DMS53 (cell line): Measurements from ENCODE around the gene ICAM2.

ENCODE experiments used
- DNase-seq: peaks from one replicate; lab custom pipeline; 2025; lab: John Stamatoyannopoulos, UW

The ICAM2 gene

DNA sequence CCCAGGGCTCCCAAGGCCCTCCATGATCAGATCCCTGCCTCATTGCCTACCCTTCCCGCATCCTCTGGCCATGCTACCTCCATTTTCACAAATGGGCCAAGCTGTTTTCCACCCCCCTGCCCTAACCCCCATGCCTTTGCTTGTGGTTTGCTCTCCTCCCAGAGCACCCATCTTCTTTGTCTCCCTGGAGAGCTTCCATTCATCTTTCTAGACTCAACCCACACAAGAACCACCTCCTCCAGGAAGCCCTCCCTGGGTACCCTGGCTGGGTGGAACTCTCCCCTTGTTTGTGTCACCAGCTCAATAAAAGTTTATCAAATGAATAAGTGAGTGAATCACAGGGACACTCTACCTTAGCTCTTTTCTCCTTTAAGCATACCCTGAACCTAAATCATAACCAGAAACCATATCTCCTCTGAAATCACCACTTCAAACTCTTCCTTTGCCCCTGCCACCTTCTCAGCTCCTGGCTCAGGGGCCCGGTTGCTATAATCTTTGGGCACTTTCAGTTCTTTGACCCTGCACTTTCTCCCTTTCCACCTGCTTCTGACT, 44.8 kb downstream of the ICAM2 start:
- no peak for DNase-seq

DNA sequence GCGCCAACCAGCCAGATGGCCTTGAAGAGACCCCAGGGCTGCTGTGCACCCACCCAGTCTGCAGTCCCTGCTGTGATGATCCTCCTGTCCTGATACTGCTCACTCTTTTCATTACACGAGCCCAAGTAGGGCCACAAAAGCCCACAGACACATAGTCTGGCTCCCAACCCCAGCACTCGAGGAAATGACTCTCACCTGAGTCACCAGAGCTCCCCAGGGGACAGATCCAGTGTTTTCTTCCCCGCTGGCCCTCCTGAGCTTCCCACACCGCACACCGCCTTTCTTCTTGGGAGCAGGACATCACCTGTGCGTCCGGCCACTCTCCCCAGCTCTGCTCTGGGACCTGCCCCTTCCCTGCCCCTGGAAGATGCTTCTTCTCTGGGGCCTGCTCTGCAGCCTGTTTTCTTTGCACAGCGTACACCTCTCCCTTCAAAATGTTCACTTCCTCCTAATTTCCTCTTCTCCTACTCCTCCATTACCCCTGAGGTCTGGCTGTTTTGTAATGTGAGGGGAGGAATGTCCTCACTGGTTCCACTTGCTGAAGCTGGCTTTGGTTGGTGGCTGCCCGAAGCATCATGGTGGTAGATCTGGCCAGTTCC, 45.7 kb downstream of the ICAM2 start:
- DNase-seq, result peak; percentile 57

DNA sequence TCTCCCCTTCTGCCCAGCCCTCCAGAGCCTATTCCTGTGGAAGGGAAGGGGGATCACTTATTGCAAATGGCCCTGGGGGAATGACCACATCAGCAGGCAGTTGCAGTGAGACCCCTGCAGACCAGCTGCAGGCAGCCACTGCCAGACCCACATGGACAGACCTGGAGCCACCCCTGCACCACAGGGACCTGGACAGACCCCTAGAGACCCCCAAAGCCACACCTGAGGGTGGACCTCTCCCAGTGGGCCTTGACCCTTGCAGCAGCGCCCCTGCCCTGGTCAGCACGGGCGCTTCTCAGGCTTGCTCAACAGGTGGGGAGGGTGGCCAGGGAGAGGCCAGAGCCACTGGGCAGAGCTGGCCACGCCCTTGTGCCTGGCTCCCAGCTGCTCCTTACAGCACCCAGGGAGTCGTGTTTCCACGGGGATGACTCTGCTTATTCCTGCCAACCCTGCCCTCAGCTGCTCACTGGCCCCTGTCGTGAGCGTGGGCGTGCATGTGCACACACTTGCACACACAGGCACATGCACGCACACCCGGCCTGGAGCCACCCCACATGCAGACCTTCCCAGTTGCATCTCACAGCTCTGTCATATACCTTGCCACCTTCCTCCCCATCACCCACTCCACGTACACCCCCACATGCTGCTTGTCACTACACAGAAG, 46.4 kb downstream of the ICAM2 start:
- DNase-seq, result peak; percentile 71

DNA sequence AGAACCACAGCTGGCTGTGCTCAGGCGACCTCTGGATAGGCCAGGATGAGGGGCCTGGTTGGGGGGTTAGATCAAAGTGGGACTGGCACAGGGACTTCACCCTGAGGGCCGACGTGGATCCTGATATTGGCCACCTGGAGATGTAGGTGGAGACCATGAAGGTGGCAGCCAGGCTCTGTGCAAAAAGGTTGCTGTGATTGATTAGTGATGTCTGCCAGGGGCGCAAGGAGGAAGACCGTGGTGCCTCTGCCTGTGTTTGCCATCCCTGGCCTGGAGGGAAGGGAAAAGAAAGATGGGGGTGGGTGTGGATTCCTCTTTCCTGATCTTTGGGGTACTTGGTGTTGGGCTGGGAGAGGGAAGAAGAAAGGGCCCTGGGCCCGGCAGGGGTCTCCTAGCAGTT, 47.2 kb downstream of the ICAM2 start:
- DNase-seq, result no peak

DNA sequence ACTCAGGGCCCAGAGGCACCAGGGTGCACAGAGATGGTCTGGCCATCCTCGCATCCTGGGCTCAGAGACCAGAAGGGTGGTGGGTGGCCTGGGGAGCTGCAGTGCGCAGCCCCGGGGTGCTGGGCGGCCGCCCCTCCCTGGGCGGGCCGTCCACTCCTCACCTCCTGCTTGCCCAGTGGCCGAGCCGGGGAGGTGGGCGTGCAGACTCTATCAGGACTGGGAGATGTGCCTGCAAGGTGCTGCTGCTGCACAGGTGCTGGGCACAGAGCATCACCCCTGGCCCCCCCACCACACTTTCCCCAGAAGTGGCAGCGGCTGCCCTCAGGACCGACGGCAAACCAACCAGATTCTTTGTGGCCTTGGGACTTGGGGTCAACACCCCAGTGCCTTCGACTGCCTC, 47.6 kb downstream of the ICAM2 start, which contains the start of gene SCN4A:
Gene SCN4A, minus strand, starts transcription at position 123 of the 400 bp plus-strand sequence. Its CDS starts 77 bp downstream, at position 46.
- DNase-seq, result no peak

DNA sequence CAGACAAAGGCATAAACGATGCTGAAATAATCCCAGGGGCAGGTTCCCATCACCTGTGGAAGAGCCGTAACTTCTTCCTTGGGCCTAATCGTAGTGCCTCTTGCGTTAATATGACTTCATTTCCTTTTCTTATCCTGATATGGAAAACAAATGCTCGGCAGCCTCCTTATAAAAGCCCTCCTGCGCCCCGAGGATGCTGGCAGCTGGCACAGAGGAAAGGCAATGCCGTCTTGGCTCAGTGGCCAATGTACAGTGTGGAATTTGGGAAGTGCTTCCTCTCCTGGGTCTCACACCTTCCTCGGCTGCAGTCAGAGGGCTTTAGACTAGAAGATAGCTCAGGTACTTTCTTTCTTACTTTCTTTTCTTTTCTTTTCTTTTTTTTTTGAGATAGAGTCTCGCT, 51.2 kb downstream of the ICAM2 start:
- DNase-seq, result no peak

DNA sequence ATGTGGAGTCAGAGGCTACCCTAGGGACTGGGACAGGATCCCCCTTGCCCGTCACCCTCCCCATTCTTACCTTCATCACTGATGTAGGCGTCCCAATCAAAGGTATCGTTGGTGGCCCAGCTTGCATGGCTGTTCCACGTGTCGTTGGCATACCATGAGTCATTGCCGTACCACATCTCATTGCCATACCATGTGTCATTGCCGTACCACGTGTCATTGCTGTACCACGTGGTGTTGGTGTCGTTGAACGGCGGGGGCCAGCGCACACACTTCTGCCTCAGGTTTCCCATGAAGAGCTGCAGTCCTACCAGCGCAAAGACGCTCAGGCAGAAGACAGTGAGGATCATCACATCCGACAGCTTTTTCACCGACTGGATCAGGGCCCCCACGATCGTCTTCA, 52.5 kb downstream of the ICAM2 start:
- DNase-seq, result peak; percentile 15

DNA sequence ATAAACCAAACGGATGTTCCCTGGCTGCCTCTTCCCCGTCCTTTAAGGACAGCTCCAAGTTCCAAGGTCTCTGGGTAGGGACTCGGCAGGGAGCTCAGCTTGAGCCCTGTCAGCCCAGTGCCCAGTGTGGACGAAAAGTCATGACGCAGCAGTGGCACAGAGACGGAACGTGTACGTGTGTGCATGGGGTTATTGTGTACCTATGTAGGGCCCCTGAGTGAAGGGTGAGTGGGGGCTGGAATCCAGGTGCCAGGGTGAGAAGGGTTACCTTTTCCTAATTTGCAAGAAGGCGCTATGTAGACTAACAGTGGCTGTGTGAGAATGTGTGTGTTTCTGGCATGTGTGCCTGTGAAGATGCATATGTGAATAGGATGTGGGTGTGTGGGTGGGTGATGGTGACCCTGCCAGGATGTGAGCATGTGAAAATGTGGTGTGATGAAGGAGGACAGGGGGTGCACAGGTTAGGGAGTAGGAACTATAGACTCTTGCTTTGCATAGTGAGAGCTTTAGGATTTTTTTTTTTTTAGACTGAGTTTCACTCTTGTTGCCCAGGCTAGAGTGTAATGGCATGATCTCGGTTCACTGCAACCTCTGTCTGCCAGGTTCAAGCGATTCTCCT, 53.7 kb downstream of the ICAM2 start:
- no peak for DNase-seq

- no peak for DNase-seq
Measured at GRCh38 chr17:63963123-63963522, 57.3 kb downstream of the ICAM2 start.

- no peak for DNase-seq
Measured at GRCh38 chr17:63962298-63962744, 58.1 kb downstream of the ICAM2 start.

DNA sequence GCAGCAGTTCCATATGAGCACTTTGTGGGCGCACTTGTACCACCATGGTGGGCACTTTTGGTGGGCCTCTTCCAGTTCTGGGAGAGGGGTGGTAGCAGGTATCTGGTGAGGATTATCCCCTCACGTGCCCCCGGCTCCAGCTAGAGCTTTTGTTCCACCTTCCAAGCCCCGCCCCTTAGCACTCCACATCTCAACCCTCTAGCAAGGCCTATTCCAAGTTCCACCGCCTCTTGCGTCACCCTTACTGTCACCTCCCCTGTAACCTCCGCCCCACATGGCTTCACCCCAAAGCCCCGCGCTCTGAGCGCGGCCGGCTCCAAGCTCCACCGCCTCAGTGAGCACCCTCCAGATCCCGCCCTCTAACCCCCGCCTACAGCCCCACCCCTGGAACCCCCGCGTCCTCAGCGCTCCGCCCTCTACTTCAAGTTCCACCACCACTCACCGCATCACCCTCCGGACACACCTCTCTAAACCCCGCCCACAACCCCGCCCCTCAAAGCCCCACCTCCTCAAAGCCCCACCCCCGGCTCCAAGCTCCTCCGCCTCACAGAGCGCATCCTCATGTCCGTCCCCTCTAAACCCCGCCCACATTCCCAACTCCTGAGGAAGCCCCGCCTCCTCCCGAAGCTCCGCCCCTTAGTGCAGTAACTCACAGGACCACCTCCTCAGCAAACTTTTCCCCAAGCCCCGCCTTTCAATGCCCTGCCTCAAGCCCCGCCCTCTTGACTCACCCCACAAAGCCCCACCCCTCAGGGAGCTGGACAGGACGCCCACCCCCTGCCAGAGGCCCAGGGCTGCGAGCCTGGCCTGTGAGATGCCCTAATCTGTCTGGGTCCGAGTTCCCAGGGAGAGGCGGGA, 58.8 kb downstream of the ICAM2 start:
- DNase-seq, result peak; percentile 31

- no peak for DNase-seq
Measured at GRCh38 chr17:63960430-63960829, 60.0 kb downstream of the ICAM2 start.

DNA sequence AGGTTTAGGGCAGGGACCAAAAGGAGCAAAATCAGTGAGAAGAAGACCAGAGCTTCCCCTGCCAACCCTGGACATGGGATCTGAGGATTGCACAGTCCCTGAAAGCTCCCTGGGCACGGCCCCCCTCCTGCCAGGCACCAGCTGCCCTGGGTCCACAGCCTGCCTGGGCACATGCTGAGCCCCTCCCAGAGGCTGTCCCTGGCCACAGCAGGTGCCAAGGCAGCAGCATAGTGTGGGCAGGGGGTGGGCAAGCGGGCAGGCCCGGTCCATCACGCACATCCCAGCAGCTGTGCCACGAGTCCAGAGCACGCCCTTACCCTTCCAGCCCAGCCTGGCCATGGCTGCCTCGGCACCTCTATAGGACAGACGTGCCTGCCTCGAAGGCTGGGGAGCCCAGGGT, 60.4 kb downstream of the ICAM2 start:
- DNase-seq, result no peak

DNA sequence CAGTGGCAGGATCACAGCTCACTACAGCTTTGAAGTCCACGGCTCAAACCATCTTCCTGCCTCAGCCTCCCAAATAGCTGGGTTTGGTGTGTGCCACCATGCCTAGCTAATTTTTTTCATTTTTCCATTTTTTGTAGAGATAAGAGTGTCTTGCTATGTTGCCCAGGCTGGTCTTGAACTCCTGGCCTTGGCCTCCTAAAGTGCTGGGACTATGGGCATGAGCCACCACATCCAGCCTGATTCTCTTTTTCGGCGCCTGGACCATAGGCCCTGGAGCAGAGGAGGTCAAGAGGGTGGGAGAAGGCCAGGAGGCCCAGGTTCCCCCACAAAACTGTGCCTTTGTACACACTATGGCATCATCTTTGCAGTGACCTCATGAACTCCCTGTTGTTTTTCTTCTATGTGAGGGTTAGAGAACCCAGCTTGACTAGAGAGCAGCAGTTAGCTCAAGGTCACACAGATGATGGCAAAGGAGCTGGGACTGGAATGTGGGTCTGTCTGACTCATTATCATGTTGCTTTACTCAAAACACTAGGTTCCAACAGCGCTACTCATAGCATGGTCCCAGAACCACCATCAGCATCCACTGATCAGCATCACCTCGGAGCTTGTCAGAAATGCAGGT, 64.0 kb downstream of the ICAM2 start:
- DNase-seq, result no peak

DNA sequence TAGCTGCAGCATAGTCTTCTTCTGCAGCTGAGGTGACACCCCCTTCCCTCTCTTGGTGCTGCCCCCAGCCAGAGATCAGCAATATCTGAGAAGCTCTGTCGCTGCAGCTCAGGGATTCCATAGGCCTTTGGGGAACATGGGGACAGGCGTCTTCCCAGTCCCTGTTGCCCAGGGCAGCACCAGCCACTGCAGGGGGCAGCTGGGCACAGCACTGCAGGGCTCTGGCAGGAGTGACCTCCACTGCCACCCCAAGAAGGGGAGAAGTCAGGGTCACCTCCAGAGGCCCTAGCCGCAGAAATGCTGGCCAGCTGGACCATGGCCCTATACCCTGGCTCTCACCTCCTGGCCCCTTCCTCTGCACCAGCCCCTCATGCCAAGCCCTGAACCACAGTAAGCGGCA, 64.6 kb downstream of the ICAM2 start:
- no peak for DNase-seq

DNA sequence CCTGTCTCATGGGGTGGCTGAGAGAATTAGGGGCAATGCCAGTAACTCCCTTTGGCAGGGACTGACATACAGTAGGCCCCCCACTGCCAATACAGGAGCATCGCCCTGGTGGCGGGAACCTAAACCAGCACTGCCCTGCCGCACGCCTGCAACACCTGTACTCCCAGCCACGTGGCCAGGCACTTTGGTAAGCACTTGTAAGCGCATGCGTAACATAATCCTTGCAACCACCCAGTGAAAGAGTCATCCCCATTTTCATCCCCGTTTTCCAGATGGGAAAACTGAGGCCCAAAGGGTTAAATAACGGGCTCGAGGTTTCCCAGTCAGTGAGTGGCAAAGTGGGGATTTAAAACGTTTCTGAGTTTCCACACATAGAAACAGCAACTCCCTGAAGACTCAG, 65.2 kb downstream of the ICAM2 start:
- peak; percentile 17 for DNase-seq

- peak; percentile 59 for DNase-seq
Measured at GRCh38 chr17:63954402-63955063, 65.9 kb downstream of the ICAM2 start.
